GM18520 (cell line): ENCODE measurements around the gene S100PBP.

ENCODE experiments used
- ATAC-seq: cut with Tn5 transposase; IDR thresholded peaks from one replicate; pipeline ENCODE4 v1.9.1; 2021; ENCODE audit not compliant: unreplicated experiment

S100PBP gene

DNA sequence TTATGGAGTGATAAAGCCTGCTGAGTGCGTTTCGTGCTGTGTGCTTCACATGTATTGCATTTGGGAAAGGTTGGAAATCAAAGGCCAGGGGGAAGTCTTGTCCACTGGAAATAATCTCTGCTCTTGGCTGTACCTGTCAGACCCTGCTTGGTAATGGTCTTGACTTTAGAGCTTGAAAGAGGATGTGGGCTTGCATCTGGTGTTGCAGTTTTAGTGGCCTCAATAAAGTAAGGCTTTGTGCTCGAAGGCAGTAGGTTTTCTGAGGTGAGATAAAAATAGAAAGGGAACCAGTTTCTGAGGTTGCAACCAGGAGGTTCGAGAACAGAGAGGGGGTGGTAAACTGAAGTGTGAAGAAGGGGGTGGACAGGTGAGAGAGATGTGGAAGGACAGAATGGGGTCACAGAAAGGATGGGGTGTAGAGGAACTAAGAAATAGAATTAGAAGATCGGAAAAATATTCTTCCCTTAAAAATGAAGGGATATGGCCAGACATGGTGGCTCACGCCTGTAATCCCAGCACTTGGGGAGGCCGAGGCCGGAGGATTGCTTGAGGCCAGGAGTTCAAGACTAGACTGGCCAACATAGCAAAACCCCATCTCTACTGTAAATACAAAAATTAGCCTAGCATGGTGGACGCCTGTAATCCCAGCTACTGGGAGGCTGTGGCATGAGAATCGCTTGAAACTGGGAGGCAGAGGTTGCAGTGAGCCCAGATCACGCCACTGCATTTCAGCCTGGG lies 1.5 kb downstream of the S100PBP start:
- peak; percentile 31 for ATAC-seq

DNA sequence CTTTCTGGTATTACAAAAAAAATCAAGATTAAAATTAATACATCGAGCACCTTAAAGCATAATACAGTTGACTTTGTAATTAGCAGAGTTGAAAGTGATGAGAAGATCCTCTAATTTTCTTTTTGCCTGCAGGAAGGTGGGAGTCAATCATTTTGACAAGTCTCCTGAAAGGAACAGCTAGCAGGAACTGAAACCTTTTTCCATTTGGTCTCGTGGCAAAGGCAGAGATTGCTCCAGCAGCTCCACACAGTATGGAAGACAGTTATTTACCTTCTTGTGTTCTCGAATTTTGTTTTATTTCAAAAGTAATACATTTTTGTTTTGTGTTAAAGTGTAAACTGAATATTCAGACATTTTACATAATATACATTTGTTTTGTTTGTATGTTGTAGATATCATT lies 7.7 kb downstream of the S100PBP start:
- no peak for ATAC-seq

DNA sequence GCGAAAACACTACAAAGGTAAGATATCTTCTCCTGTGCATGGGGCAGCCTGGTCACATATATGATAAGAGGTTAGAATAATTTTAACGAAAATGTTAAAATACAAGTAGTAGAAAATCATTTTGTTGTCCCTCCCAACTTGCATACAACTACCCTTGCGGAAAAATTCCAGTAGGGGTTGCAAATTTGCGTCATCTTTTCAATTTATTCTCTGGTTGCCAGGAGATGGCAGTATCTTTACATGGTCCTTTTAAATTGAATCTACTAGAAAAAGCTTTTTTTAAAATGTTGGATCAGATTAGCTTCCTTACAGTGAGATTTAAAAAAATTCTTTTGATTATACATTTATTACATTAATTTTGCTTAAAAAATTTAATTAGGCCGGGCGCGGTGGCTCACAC lies 10.9 kb downstream of the S100PBP start:
- no peak for ATAC-seq

DNA sequence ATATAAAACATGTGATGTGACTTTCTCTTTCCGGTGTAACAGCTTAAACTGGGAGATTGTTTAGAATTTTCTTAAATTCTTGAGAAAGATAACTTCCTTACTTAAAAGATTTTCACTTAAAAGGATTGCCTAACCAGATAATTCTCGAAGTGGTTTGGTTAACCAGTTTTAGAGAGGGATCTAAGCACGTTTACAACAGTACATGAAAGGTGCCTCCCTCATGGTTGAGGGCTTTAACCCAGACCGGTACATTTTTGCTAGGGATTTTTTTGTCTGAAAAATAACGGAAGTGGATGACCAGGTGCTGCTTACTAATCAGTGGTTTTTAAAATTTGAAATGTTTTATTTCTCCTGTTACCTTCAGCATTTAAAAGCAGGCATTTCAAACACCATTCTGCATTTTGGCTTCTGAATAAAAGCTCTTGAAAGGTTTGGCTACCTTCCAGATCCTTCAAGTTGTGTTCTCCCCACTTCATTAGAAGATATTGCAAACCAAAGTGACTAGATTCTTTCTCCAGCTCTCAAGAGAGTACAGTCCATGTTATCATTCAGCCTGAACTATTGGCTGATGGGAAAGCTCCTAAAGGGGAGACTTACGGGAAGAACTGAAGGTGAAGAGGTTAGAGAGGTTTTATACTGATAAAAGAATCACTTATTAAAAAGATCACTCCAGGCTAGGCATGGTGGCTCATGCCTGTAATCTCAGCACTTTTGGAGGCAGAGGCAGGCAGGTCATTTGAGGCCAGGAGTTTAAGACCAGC lies 12.8 kb downstream of the S100PBP start:
- ATAC-seq = no peak

DNA sequence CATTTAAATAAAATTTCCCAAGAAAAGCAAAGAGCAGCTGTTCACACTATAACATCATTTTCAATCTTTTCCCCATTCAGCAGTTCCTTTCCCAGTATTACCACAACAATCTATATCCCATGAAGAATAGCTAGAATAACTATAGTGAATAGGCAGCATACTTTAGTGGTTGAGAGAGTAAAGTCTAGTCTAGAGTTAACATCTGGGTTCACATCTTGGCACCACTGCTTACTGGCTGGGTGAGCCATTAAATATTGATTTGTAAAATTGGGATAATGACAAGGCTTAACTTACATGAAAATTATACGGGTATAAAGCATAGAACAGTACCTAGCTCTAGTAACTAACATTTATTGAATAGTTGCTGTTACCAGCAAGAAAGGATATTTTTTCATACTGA lies 14.4 kb downstream of the S100PBP start:
- ATAC-seq = no peak

DNA sequence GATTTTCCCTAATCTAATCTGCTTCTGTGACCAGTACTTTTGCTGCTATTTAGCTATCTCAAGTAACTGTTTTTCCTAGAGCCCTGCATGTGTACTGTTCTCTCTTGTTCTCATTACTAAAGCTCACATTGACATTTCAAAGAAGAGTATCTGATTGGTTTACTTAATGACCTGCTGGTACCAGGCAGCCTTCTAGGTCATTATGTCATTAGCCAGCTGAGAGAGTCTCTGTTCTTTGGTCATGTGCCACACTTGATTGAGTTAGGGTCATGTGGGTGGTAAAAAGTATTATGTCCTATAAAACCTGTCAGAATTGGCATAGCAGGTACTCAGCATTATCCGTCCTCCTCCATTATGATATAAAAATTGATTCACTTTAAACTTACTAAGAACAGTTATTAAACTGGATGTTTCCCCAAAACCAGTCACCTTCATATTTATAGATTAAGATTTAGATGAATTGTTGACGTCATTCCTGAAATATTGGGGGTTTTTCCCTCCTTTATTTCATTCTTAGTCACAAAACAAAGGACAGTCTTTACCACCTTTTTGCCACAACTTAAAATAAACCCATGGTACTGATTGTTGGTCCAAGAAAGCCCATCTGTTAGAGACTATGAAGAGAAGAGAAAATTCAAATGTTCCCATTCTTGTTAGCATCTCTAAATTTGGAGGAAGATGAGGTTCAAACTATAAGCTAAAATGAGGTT lies 31.1 kb downstream of the S100PBP start:
- ATAC-seq = no peak

DNA sequence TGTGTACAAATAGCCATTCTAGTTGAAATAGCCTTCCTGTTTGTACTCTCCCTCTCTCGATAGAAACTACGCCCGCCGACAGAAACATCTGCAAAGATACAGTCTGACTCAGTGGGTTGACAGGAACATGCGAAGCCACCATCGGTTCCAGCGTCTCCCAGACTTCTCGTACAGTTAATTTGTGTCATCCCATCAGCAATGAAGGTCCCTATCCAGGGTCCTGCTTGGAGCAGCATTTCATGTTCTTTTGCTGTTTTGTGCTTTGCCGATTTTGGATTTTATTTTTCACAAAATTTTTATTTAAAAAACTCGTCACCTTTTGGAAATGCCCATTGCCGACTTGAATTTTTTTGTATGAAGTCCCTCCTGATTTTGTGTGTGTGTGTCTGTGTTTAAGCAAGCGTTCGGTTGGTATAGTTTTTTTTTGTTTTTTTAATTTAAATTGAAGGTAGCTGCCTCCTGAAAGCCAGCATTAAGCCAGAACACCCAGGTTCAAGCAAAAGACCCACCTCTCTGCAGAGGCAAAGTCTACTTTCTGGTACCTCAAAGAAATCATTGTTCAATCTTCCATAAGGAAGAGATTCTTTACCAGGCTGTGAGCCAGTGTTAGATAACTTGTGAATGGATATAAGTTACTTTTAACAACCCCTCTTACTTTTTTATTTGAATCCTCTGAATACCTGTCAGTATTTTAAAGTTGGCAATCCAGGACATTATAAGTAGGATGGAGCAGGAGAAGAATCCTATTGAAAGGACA lies 38.6 kb downstream of the S100PBP start:
- ATAC-seq = no peak

DNA sequence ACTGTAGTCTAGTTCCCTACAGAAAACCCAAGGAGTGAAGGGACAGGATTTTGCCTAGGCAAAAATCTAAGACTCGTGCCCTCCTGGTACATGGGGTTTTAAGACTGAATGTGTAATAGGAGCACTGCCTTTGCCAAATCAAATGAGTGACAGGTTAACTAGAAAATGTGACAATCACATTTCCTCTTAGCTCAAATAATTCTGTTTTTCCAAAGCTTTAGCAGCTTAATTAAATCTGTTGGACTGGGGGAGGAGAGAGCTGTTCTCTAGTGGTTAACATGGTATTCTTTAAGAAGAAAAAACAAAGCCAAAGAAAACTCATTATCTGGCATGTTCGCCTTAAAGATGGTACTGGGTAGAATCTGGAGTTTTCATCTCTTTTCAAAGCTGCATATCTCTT lies 40.7 kb downstream of the S100PBP start:
- no peak for ATAC-seq

DNA sequence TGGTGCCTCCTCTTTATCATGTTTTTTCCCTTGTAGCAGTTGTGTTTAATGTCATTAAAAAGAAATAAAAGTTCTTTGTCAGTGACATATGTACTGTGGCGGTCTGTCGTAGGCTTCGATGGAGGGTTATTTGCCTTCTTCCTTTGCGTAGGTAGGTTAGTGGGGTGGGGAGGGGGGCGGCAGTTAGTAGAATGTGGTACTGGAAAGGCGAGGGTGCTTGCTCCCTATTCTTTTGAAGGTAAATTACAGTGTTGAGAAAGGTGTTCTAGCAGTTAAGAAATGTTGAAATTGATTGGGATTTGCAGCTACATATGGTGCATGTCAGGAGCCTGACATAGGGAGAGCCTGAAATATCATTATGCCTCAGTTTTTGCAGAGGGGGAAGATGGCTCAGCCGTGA lies 41.3 kb downstream of the S100PBP start:
- no peak for ATAC-seq

DNA sequence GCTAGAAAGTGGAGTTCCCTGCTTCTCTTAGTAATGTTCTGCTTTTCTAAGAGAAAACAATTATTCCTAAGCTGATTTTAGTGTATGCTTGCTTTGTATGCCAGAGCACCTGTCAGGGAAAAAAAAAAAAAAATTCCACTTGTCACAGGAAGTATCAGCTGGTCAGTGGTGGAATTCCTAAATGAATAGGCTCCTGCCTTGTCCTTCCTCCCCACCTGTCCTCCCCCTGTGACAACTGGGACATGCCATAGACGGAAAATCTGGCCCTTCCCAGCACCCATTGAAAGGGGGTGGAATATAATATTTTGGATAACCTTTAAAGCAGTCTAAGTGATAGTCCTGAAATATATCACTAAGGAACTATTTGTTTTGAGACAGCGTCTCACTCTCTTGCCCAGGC lies 42.5 kb downstream of the S100PBP start:
- ATAC-seq = no peak

DNA sequence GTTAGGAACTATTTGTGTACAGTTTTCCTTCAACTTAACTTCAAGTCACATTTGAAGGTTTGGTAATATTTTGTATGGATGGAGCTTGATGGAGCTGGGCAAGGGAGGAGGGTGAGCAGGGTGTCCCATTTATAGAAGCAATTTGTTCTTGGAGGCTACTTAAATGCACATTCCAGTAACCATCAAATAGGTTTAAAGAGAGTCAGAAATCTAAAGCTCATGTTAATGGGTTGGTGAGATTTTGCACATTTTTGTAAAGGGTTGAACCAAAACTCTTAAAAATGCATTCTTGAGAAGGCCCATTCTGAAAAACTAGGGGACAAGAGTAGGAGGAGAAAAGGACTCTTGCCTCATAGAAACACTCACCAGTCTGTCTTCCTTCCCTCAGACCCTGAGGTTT lies 43.1 kb downstream of the S100PBP start:
- no peak for ATAC-seq

DNA sequence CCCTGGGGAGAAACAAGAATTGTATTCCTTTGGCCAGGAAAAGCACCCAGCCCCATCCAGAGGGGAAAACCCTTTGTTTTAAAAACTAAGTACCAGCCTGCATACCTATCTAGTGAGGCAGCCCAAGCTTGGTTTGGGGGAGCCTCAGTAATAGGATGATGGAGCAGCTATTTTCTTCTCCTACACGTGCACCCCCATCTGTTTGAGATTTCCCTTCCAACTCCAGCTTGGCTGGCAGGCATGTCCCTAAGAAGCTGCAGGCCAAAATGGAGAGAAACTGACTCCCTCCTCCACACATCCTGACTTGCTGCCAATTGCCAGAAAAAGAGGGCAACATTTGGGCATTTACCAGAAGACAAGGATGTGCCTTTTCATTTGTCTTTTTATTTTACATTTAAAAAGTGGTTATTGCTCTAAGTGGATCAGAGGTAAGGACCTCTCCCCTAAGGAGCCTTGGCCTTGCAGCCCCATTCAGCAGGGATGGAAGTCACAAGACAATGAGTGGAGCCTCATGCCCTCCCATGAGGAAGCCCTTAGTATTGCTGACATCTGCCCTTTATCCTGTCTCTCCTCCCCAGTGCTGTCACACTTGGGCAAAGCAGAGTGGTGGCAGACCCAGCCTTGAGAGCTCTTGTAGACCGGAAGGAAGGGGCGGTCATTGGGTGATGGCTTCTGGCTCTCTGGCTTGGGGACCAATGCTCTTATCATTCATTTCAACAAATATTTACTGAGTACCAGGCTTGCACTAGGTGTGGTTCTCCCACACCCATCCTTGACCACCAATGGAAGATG lies 44.6 kb downstream of the S100PBP start:
- ATAC-seq = no peak

DNA sequence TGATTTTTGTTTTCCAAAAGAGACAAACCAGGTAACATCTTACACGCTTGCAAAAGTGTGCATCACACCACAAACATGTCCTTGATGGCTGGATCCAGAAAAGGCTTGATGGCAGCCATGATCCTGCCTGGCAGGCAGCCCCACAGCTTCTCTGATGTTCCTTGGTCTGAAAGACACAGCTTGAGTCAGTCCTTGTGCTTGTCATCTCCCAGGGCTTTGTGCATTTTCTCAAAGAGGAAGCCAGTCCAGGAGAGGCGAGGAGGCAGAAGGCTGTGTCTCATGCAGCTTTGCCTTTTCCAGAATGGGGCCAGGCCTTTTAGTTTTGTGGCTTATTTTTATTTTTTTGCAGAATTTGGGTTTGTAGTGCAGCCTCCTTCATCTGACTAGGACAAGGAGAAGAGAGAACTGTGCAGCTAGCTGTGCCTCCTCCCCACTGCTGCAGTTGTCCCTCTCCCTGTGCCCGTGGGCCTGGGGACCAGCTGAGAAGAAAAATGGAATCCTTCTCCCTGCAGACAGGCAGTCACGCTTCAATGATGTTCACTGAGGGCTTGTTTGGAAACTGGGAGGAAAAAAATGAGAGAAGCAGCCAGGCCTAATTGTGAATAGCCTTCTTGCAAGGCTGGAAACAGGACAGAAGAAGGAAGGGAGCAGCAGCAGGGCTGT lies 45.9 kb downstream of the S100PBP start:
- ATAC-seq = no peak

DNA sequence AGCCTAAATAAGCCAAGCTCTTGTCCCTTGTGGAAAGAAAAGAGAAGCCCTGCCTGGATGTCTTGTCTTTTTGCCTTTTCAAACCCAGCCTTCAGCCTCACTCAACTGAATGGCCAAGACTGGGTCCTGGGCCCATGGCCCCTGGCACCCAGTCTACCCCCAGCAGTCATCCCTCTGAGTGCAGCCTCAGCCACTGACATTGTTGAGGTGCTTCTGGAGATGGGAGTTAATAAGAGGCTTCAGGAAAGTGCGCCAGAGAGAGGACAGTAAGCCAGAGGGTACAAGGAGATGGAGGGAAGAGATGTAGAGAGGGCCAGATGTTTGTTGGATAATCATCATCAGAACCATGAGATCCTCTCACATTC lies 46.4 kb downstream of the S100PBP start:
- no peak for ATAC-seq

DNA sequence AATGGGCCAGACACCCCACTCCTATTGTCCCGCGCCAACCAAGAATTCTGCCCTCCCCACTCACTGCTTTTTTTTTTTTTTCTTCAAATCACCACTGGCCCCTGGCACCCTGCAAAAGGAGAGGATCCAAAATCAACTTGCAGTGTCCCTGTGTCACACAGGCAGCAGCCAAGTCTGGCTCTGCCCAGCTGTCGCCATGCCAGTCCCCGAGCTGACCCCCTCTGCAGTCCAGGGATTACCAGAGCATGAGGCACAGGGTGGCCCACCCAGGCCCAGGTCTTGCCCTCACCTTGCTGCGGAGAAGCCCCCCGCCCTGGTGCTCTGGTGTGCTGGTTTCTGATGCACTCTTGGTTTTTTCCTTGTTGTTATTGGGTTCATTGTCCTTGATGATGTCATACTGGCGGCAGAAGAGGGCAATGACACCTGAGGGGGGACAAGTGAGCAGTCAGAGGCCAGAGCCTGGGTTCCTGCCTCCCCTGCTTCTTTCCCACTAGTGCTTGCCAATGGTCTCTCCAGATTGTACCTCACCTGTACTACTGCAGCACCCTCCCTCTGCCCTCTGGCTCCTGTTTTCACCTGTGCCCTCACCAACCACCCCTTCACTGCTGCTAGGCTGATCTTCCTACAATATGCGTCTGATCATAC lies 47.0 kb downstream of the S100PBP start:
- ATAC-seq = no peak

DNA sequence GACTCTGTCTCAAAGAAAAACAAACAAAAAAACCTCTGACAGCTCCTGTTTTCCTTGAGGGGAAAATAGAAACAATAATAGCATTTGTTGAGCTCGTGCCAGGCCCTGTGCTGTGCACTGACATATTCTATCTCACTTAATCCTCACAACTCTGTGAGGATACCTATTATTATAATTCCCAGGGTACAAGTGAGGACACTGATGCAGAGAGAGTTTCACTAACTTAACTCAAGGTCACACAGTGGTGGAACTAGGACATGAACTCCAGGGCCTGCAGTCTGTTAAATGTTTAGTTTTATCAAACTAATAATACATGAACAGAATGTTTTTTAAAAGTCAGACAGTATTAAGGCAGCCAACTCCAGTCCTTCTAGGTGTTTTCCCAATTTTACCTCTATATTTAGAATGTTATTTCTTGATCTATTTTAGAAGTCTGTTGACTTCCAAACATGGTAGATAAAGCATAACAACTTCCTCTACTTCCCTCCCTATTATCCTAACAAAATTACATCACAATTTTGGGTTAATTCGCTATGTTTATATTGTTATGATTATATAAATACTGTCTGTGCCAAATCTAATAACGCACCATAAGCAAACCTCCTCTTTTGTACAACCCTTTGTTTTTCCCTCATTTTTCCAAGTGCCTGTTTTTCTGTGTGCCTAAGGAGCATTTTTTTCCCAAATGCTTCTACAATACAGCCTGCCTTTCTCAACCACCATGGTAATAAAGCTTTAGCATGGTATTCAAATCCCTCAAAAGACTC lies 48.4 kb downstream of the S100PBP start:
- ATAC-seq = no peak

DNA sequence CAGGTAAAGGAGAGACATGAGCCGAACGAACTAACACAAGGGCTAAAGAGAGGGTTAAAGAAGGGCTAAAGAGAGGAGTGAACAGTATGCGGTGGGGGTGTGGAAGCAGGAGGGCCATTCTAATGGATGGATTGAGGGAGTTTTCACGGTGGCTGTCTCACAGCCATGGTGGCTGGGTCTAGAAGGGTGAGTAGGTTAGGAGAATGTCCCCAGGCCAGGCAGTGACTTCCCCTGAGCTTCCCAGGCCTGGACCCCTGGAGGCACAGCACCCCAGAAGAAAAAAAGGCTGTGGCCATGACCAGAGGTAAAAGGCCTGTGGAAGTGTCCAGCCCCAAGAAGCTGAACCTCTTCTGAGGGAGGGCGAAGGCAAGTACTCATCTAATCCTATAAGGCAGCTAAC lies 49.7 kb downstream of the S100PBP start:
- no peak for ATAC-seq

DNA sequence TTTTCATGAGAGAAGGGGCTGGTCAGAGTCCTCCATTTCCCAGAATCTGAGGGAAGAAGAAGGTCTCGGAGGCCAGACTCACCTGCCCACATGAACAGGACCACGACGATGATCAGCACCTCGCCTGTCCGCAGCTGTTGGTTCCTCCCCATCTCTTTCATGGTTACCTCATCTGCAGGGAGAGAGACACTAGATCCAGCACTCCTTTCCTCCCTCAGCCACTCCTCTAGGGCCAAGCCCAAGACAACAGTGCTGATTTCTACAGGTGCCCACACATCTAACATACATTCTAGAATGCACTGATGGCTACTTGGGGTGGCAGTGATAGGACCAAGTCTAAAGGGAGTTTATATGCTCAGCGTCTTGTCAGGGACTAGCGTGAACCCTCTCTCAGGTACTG lies 50.2 kb downstream of the S100PBP start:
- no peak for ATAC-seq

DNA sequence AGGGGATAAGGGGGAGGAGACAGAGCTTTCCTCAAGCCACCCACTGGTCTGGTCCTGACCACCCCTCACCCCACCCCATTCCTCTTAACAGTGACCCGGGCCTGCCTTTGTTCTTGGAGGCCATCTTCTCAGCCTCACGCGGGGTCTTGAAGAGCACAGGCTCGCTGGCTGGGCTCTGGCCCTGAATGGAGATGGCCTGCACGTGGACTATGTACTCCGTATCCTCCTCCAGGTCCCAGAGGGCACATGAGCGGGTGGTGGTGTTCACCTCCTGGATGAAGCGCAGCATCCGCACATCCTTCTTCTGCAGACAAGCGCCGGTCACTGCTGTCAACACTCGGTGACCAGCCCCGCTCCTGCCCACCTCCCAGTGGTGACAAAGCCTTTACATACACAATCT lies 50.6 kb downstream of the S100PBP start:
- ATAC-seq = no peak
